SK-N-SH treated with all-trans-retinoic acid at 6 μM for 48 hours (cell line): ENCODE measurements around the gene ANK2.

ENCODE experiments used
- ATAC-seq: fragments of 200-7000 bp; cut with Tn5 transposase; 3 replicates; pipeline ENCODE4 v1.9.1; 2020; ENCODE audit warnings: mild to moderate bottlenecking, moderate library complexity
- ARNTL ChIP-seq: fragments of 450-650 bp; formaldehyde crosslinking; IDR thresholded peaks from 2 replicates; pipeline ENCODE4 v1.5.0; 2020; ENCODE audit warnings: low read depth, mild to moderate bottlenecking, moderate library complexity, borderline replicate concordance
- CSDC2 ChIP-seq: fragments of 250-450 bp; sonication (Bioruptor Pico); IDR thresholded peaks from 2 replicates; pipeline ENCODE4 v1.5.0; 2020; ENCODE audit warnings: mild to moderate bottlenecking, moderate library complexity
- ESRRG ChIP-seq: fragments of 250-450 bp; sonication (Bioruptor Pico); IDR thresholded peaks from 2 replicates; pipeline ENCODE4 v1.6.1; 2021; ENCODE audit warnings: mild to moderate bottlenecking
- GLIS3 ChIP-seq: fragments of 250-450 bp; sonication (Bioruptor Pico); IDR thresholded peaks from 2 replicates; pipeline ENCODE4 v1.5.0; 2020; ENCODE audit warnings: mild to moderate bottlenecking, moderate library complexity
- ISL1 ChIP-seq: fragments of 250-450 bp; sonication (Bioruptor Pico); IDR thresholded peaks from 2 replicates; pipeline ENCODE4 v2.1.2; 2022; ENCODE audit warnings: mild to moderate bottlenecking, moderate library complexity
- OSR1 ChIP-seq: fragments of 250-450 bp; sonication (Bioruptor Pico); IDR thresholded peaks from 2 replicates; pipeline ENCODE4 v1.8.0; 2022; ENCODE audit warnings: moderate library complexity, mild to moderate bottlenecking, inconsistent platforms
- SNAI2 ChIP-seq: fragments of 250-450 bp; sonication (Bioruptor Pico); IDR thresholded peaks from 2 replicates; pipeline ENCODE4 v1.5.0; 2020; ENCODE audit warnings: mild to moderate bottlenecking, moderate library complexity
- TCF4 ChIP-seq: fragments of 250-450 bp; sonication (Bioruptor Pico); IDR thresholded peaks from 2 replicates; pipeline ENCODE4 v1.8.0; 2021; ENCODE audit warnings: mild to moderate bottlenecking, moderate library complexity, borderline replicate concordance
- TOX ChIP-seq: fragments of 250-450 bp; sonication (Bioruptor Pico); IDR thresholded peaks from 2 replicates; pipeline ENCODE4 v1.8.0; 2021; ENCODE audit warnings: mild to moderate bottlenecking, moderate library complexity, borderline replicate concordance
- ZC3H10 ChIP-seq: fragments of 250-450 bp; sonication (Bioruptor Pico); IDR thresholded peaks from 2 replicates; pipeline ENCODE4 v1.5.1; 2021; ENCODE audit warnings: mild to moderate bottlenecking, moderate library complexity
- ZFP30 ChIP-seq: fragments of 450-650 bp; formaldehyde crosslinking; IDR thresholded peaks from 2 replicates; pipeline ENCODE4 v1.5.0; 2022; ENCODE audit warnings: mild to moderate bottlenecking, moderate library complexity
- ZNF565 ChIP-seq: fragments of 450-650 bp; formaldehyde crosslinking; conservative IDR thresholded peaks from 2 replicates; pipeline ENCODE4 v1.5.0; 2020; ENCODE audit warnings: low read depth, mild to moderate bottlenecking, moderate library complexity
- ZNF70 ChIP-seq: fragments of 450-650 bp; formaldehyde crosslinking; IDR thresholded peaks from 2 replicates; pipeline ENCODE4 v1.5.0; 2020; ENCODE audit warnings: mild to moderate bottlenecking, moderate library complexity
- ZNF8 ChIP-seq: fragments of 450-650 bp; formaldehyde crosslinking; IDR thresholded peaks from 2 replicates; pipeline ENCODE4 v1.5.0; 2020; ENCODE audit warnings: mild to moderate bottlenecking, moderate library complexity
- TF ChIP-seq, protein P1 (sequence below): fragments of 250-450 bp; sonication (Bioruptor Pico); IDR thresholded peaks from 2 replicates; pipeline ENCODE4 v1.8.0; 2020; ENCODE audit warnings: mild to moderate bottlenecking, moderate library complexity, borderline replicate concordance
- TF ChIP-seq, protein P2 (sequence below): fragments of 250-450 bp; sonication (Bioruptor Pico); IDR thresholded peaks from 2 replicates; pipeline ENCODE4 v1.5.1; 2021; ENCODE audit warnings: mild to moderate bottlenecking, moderate library complexity
- TF ChIP-seq, protein P3 (sequence below): fragments of 250-450 bp; sonication (Bioruptor Pico); IDR thresholded peaks from 2 replicates; pipeline ENCODE4 v1.5.0; 2020; ENCODE audit warnings: mild to moderate bottlenecking, moderate library complexity
- TF ChIP-seq, protein P4 (sequence below): fragments of 250-450 bp; sonication (Bioruptor Pico); IDR thresholded peaks from 2 replicates; pipeline ENCODE4 v1.5.1; 2020; ENCODE audit warnings: low read depth, mild to moderate bottlenecking, moderate library complexity

The ANK2 gene

DNA sequence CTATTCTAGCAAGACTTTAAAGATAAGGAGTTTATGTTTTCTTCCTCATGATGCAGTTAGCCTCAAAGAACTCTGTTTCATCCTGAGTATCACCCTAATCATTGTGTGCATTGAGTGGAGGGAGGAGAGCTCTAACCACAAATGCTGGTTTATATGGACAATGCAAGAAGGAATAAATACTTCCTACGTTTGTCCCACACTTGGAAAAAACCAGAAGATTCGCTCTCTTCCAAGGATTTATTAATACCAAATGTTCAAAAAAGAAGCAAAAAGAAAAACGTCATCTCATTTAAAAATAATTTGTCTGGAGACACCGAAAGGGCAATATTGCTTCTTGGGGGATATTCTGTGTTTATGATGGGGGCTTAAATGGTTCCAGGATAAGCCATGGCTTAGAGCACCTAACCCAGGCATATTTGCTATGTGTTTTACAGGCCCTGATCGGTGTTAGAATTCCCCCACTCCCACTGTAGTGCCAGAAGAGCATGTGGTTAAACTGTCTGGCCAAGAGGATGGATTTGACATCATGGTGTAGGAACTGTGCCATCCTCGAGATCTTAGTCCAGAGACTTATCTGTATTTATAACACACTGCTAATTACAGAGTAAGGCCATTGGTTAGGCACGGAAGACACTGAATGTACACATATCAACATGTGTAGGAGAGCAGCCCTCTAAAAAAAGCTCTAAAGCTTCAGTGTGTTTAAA, 227.2 kb downstream of the ANK2 start:
- TF ChIP-seq ZNF8 (CRISPR knock-in tag) = no peak
- no peak for TF ChIP-seq OSR1 (CRISPR knock-in tag)
- TF ChIP-seq ARNTL = no peak
- TF ChIP-seq SNAI2 = no peak
- TF ChIP-seq GLIS3 (CRISPR knock-in tag) = no peak
- no peak for TF ChIP-seq ZC3H10 (CRISPR knock-in tag)
- TF ChIP-seq CSDC2 (CRISPR knock-in tag) = no peak
- TF ChIP-seq, protein P1, sequence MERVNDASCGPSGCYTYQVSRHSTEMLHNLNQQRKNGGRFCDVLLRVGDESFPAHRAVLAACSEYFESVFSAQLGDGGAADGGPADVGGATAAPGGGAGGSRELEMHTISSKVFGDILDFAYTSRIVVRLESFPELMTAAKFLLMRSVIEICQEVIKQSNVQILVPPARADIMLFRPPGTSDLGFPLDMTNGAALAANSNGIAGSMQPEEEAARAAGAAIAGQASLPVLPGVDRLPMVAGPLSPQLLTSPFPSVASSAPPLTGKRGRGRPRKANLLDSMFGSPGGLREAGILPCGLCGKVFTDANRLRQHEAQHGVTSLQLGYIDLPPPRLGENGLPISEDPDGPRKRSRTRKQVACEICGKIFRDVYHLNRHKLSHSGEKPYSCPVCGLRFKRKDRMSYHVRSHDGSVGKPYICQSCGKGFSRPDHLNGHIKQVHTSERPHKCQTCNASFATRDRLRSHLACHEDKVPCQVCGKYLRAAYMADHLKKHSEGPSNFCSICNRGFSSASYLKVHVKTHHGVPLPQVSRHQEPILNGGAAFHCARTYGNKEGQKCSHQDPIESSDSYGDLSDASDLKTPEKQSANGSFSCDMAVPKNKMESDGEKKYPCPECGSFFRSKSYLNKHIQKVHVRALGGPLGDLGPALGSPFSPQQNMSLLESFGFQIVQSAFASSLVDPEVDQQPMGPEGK (CRISPR knock-in tag) = no peak
- no peak for TF ChIP-seq ZNF70
- TF ChIP-seq ZNF565 (CRISPR knock-in tag) = no peak
- TF ChIP-seq ESRRG (CRISPR knock-in tag) = no peak
- TF ChIP-seq, protein P2, sequence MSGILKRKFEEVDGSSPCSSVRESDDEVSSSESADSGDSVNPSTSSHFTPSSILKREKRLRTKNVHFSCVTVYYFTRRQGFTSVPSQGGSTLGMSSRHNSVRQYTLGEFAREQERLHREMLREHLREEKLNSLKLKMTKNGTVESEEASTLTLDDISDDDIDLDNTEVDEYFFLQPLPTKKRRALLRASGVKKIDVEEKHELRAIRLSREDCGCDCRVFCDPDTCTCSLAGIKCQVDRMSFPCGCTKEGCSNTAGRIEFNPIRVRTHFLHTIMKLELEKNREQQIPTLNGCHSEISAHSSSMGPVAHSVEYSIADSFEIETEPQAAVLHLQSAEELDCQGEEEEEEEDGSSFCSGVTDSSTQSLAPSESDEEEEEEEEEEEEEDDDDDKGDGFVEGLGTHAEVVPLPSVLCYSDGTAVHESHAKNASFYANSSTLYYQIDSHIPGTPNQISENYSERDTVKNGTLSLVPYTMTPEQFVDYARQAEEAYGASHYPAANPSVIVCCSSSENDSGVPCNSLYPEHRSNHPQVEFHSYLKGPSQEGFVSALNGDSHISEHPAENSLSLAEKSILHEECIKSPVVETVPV = no peak
- TF ChIP-seq, protein P3, sequence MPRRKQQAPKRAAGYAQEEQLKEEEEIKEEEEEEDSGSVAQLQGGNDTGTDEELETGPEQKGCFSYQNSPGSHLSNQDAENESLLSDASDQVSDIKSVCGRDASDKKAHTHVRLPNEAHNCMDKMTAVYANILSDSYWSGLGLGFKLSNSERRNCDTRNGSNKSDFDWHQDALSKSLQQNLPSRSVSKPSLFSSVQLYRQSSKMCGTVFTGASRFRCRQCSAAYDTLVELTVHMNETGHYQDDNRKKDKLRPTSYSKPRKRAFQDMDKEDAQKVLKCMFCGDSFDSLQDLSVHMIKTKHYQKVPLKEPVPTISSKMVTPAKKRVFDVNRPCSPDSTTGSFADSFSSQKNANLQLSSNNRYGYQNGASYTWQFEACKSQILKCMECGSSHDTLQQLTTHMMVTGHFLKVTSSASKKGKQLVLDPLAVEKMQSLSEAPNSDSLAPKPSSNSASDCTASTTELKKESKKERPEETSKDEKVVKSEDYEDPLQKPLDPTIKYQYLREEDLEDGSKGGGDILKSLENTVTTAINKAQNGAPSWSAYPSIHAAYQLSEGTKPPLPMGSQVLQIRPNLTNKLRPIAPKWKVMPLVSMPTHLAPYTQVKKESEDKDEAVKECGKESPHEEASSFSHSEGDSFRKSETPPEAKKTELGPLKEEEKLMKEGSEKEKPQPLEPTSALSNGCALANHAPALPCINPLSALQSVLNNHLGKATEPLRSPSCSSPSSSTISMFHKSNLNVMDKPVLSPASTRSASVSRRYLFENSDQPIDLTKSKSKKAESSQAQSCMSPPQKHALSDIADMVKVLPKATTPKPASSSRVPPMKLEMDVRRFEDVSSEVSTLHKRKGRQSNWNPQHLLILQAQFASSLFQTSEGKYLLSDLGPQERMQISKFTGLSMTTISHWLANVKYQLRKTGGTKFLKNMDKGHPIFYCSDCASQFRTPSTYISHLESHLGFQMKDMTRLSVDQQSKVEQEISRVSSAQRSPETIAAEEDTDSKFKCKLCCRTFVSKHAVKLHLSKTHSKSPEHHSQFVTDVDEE (CRISPR knock-in tag) = no peak
- no peak for ATAC-seq

DNA sequence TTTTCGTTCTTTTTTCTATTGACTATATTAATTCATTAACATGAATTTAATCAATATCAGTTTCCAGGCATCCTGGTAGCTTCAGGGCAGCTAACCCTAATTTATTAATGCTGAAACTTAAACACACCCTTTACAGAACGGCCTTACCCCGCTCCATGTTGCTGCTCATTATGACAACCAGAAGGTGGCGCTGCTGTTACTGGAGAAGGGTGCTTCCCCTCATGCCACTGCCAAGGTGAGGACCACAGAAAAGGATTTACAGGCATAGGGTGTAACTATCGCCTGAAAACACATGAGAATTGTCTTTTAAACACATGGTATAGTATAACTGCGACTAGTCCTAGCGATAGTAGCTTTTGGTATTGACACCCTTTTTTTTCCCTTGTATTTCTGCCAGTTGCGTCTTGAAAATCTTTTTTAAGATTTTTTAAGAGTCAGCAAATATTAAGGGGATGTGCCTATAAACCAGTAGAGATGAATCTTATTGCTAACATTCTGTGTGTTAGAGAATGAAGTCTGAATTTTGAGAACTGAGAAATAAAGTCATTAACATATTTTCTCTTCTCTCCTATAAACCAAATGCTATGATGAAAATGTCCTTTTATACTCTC, 229.0 kb downstream of the ANK2 start:
- peak; percentile 100 for ATAC-seq
- TF ChIP-seq ZFP30 (no peak), ARNTL (no peak), ZNF70 (no peak), ISL1 (CRISPR knock-in tag) (no peak)
- TF ChIP-seq, protein P3 (CRISPR knock-in tag) = no peak
- TF ChIP-seq, protein P2 = no peak
- TF ChIP-seq, protein P4, sequence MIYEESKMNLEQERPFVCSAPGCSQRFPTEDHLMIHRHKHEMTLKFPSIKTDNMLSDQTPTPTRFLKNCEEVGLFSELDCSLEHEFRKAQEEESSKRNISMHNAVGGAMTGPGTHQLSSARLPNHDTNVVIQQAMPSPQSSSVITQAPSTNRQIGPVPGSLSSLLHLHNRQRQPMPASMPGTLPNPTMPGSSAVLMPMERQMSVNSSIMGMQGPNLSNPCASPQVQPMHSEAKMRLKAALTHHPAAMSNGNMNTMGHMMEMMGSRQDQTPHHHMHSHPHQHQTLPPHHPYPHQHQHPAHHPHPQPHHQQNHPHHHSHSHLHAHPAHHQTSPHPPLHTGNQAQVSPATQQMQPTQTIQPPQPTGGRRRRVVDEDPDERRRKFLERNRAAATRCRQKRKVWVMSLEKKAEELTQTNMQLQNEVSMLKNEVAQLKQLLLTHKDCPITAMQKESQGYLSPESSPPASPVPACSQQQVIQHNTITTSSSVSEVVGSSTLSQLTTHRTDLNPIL (CRISPR knock-in tag) = no peak

DNA sequence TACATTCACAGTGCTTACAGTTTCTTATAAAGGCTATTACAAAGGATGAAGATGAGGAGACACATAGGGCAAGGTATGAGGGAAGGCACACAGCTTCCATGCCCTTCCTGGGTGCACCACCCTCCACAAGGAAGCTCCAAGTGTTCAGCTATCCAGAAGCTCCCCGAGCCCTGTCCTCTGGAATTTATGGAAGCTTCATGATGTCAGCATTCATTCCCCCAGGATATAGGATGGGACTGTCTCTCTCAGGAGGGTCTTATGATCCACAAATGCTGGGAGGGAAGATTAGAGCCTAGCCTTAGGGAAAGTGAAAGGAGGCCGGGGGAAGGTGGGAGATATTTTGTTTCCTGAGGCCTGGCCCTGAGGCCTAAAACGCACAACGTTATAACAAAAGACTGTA, 236.0 kb downstream of the ANK2 start:
- no peak for ATAC-seq
- no peak for TF ChIP-seq ZNF565 (CRISPR knock-in tag)
- TF ChIP-seq, protein P3 (CRISPR knock-in tag) = no peak
- no peak for TF ChIP-seq TOX (CRISPR knock-in tag)
- TF ChIP-seq TCF4 (CRISPR knock-in tag) = no peak
- no peak for TF ChIP-seq SNAI2
- no peak for TF ChIP-seq ISL1 (CRISPR knock-in tag)
- TF ChIP-seq, protein P1 (CRISPR knock-in tag) = no peak
- TF ChIP-seq ZC3H10 (CRISPR knock-in tag) = no peak
